ENCODE results near the gene ADTRP.
A peak's percentile ranks its signal among the peaks of the same experiment; 100 is the strongest.

Gene ADTRP

DNA sequence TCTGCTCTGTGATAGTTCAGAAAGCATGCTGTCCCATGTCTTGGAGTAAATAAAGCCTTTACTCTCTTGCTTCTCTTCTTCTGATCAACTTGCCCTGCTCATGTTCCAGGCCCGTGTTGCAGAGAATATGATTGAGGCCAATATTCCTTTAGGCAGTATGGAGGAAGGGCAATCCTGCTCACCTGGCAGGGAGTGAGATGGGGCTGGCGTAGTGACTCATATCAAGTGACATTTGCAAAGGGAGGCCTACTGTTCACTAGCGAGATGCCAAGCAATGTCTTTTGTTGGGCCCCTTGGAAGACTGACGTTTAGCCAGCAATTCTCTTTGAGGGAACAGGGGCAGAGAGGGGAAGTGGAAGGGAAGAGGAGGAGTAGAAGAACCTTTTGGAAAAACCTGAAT lies 19.7 kb downstream of the ADTRP start:
- no peak overlapping the region for H3K4ac ChIP-seq (ENCODE audit: low read depth, low read length)
- H3K23ac ChIP-seq (ENCODE audit: low read length) = no peak overlapping the region
- H2BK120ac ChIP-seq (ENCODE audit: low read depth, low read length) = no peak overlapping the region
- peaks cover 21% of the 10 kb centered on the region for H3K4me1 ChIP-seq (ENCODE audit: control insufficient read depth, low read depth, low read length)
- H3K18ac ChIP-seq (ENCODE audit: low read length) = no peak overlapping the region
- peak overlapping the region; percentile 29 for H2BK5ac ChIP-seq (ENCODE audit: low read length)
- no peak overlapping the region for H3K56ac ChIP-seq (ENCODE audit: low read length)
- H2BK15ac ChIP-seq (replicated peaks; ENCODE audit: low read depth) = no peak overlapping the region
- no peaks in the 10 kb centered on the region for H3K27me3 ChIP-seq (ENCODE audit: insufficient read depth, low read length, poor library complexity)
- no peak overlapping the region for H4K8ac ChIP-seq (ENCODE audit: low read depth, low read length)
- DNase-seq = no peak
- H2AK5ac ChIP-seq (ENCODE audit: low read length) = peak overlapping the region; percentile 15
- H3K79me1 ChIP-seq (ENCODE audit: low read length) = no peaks in the 10 kb centered on the region
- H4K5ac ChIP-seq (ENCODE audit: low read length) = no peak overlapping the region
- no peaks in the 10 kb centered on the region for H3K79me2 ChIP-seq (ENCODE audit: control insufficient read depth, insufficient read depth, low read length)
- WGBS (ENCODE audit: extremely low coverage, insufficient coverage, low lambda C conversion rate) = no CpG with 5 or more reads among the region's 4 CpGs
- no peak overlapping the region for H3K27ac ChIP-seq (ENCODE audit: low read depth, low read length)
- no peak overlapping the region for H3K4me3 ChIP-seq (ENCODE audit: low read length)
- H3K36me3 ChIP-seq (ENCODE audit: control insufficient read depth, insufficient read depth, low read length) = no peaks in the 10 kb centered on the region
- H3K4me2 ChIP-seq (ENCODE audit: low read length) = no peak overlapping the region
- no peak overlapping the region for H3K9ac ChIP-seq (ENCODE audit: low read length)

DNA sequence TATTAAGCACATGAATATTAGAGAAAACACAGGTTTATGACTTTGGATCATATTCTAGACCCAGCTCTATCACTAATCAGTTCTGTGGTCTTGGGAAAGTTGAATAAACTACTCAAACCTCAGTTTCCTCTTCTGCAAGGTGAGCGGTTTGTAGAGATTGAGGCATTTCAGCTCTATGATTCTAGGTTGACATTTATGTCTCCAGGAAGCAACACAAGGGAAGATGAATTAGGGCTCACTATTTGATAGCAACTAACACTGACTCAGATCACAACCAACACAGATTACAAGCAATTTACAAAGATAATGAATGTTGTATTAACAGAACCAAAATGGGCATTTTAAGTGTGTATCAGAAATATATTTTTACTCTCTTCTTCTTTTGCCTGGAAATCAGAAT lies 21.9 kb downstream of the ADTRP start:
- H4K5ac ChIP-seq (ENCODE audit: low read length) = no peak overlapping the region
- H2BK5ac ChIP-seq (ENCODE audit: low read length) = no peak overlapping the region
- peaks cover 13% of the 10 kb centered on the region for H3K4me1 ChIP-seq (ENCODE audit: control insufficient read depth, low read depth, low read length)
- H3K79me2 ChIP-seq (ENCODE audit: control insufficient read depth, insufficient read depth, low read length) = no peaks in the 10 kb centered on the region
- H3K79me1 ChIP-seq (ENCODE audit: low read length) = no peaks in the 10 kb centered on the region
- H2BK15ac ChIP-seq (replicated peaks; ENCODE audit: low read depth) = no peak overlapping the region
- H3K4ac ChIP-seq (ENCODE audit: low read depth, low read length) = no peak overlapping the region
- H3K27ac ChIP-seq (ENCODE audit: low read depth, low read length) = no peak overlapping the region
- no peaks in the 10 kb centered on the region for H3K36me3 ChIP-seq (ENCODE audit: control insufficient read depth, insufficient read depth, low read length)
- no peak overlapping the region for H2AK5ac ChIP-seq (ENCODE audit: low read length)
- H3K4me2 ChIP-seq (ENCODE audit: low read length) = no peak overlapping the region
- H3K23ac ChIP-seq (ENCODE audit: low read length) = no peak overlapping the region
- no peaks in the 10 kb centered on the region for H3K27me3 ChIP-seq (ENCODE audit: insufficient read depth, low read length, poor library complexity)
- H3K18ac ChIP-seq (ENCODE audit: low read length) = no peak overlapping the region
- no peak overlapping the region for H4K8ac ChIP-seq (ENCODE audit: low read depth, low read length)
- no peak overlapping the region for H3K9ac ChIP-seq (ENCODE audit: low read length)
- DNase-seq = no peak
- no peak overlapping the region for H3K4me3 ChIP-seq (ENCODE audit: low read length)
- no peak overlapping the region for H2BK120ac ChIP-seq (ENCODE audit: low read depth, low read length)
- WGBS (ENCODE audit: extremely low coverage, insufficient coverage, low lambda C conversion rate) = no CpG with 5 or more reads among the region's 1 CpG
- no peak overlapping the region for H3K56ac ChIP-seq (ENCODE audit: low read length)

DNA sequence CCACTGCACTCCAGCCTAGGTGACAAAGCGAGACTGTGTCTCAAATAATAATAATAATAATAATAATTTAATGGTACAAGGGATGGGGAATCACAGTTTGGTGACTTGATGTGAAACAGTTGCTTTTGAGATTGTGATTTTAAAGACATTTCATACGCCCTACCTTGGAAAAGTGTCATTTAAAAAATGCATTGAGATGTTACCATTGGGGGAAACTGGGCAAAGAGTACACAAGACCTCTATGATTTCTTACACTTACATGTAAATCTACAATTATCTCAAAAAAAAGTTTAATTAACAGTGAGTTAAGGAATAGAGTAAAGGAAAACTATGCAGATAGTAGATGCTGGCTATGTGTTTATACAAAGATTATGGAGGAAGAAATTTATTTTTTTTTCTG lies 22.3 kb downstream of the ADTRP start:
- WGBS (ENCODE audit: extremely low coverage, insufficient coverage, low lambda C conversion rate) = no CpG with 5 or more reads among the region's 2 CpGs
- H3K4me2 ChIP-seq (ENCODE audit: low read length) = no peak overlapping the region
- no peak overlapping the region for H2BK15ac ChIP-seq (replicated peaks; ENCODE audit: low read depth)

DNA sequence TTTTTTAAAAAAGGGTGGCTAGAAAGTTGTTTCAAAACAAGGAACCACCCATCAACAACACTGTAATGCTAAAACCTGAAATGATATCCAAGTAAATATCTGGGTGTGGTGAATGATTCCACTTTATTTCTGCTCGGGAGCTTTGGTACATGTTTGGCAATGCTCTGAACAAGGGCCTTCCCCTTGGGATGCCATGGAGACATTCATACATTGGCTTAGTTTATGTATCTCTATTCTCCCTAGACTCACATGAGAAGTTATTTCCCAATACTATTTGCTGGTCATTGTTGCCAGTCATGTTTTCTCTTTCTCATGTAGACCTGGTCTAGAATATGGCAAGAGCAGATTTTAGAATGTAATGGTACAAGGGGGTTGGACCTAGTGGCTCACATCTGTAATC lies 22.9 kb downstream of the ADTRP start:
- Histone ChIP-seq H2BK15ac (replicated peaks; ENCODE audit: low read depth) (no peak overlapping the region), H3K4me2 (ENCODE audit: low read length) (no peak overlapping the region), H3K4me1 (ENCODE audit: control insufficient read depth, low read depth, low read length) (peaks cover 13% of the 10 kb centered on the region), H3K23ac (ENCODE audit: low read length) (no peak overlapping the region), H4K5ac (ENCODE audit: low read length) (no peak overlapping the region), H2BK120ac (ENCODE audit: low read depth, low read length) (no peak overlapping the region), H3K56ac (ENCODE audit: low read length) (no peak overlapping the region), H2BK5ac (ENCODE audit: low read length) (no peak overlapping the region), H3K4me3 (ENCODE audit: low read length) (no peak overlapping the region), H3K79me1 (ENCODE audit: low read length) (no peaks in the 10 kb centered on the region), H4K8ac (ENCODE audit: low read depth, low read length) (no peak overlapping the region), H3K27me3 (ENCODE audit: insufficient read depth, low read length, poor library complexity) (no peaks in the 10 kb centered on the region), H2AK5ac (ENCODE audit: low read length) (no peak overlapping the region), H3K4ac (ENCODE audit: low read depth, low read length) (no peak overlapping the region), H3K36me3 (ENCODE audit: control insufficient read depth, insufficient read depth, low read length) (no peaks in the 10 kb centered on the region), H3K18ac (ENCODE audit: low read length) (no peak overlapping the region), H3K9ac (ENCODE audit: low read length) (no peak overlapping the region), H3K27ac (ENCODE audit: low read depth, low read length) (no peak overlapping the region), H3K79me2 (ENCODE audit: control insufficient read depth, insufficient read depth, low read length) (no peaks in the 10 kb centered on the region)
- DNase-seq = no peak
- no CpG with 5 or more reads among the region's 1 CpG for WGBS (ENCODE audit: extremely low coverage, insufficient coverage, low lambda C conversion rate)

More for the DNA sequence above, 22.3 kb downstream of the ADTRP start:
- Histone ChIP-seq H3K27ac (ENCODE audit: low read depth, low read length) (no peak overlapping the region), H3K9ac (ENCODE audit: low read length) (no peak overlapping the region), H3K4me3 (ENCODE audit: low read length) (no peak overlapping the region), H4K5ac (ENCODE audit: low read length) (no peak overlapping the region), H3K23ac (ENCODE audit: low read length) (no peak overlapping the region), H3K56ac (ENCODE audit: low read length) (no peak overlapping the region), H3K79me2 (ENCODE audit: control insufficient read depth, insufficient read depth, low read length) (no peaks in the 10 kb centered on the region), H2BK5ac (ENCODE audit: low read length) (no peak overlapping the region), H3K36me3 (ENCODE audit: control insufficient read depth, insufficient read depth, low read length) (no peaks in the 10 kb centered on the region), H3K4ac (ENCODE audit: low read depth, low read length) (no peak overlapping the region), H3K79me1 (ENCODE audit: low read length) (no peaks in the 10 kb centered on the region), H2AK5ac (ENCODE audit: low read length) (no peak overlapping the region), H3K18ac (ENCODE audit: low read length) (no peak overlapping the region), H2BK120ac (ENCODE audit: low read depth, low read length) (no peak overlapping the region), H4K8ac (ENCODE audit: low read depth, low read length) (no peak overlapping the region), H3K4me1 (ENCODE audit: control insufficient read depth, low read depth, low read length) (peaks cover 13% of the 10 kb centered on the region), H3K27me3 (ENCODE audit: insufficient read depth, low read length, poor library complexity) (no peaks in the 10 kb centered on the region)
- no peak for DNase-seq

- H3K18ac ChIP-seq (ENCODE audit: low read length) = no peak overlapping the region
- no peak overlapping the region for H2BK120ac ChIP-seq (ENCODE audit: low read depth, low read length)
- peaks cover 8% of the 10 kb centered on the region for H3K4me1 ChIP-seq (ENCODE audit: control insufficient read depth, low read depth, low read length)
- DNase-seq = no peak
- no peak overlapping the region for H3K56ac ChIP-seq (ENCODE audit: low read length)
- no peak overlapping the region for H3K4me2 ChIP-seq (ENCODE audit: low read length)
- no peak overlapping the region for H2AK5ac ChIP-seq (ENCODE audit: low read length)
- no peaks in the 10 kb centered on the region for H3K27me3 ChIP-seq (ENCODE audit: insufficient read depth, low read length, poor library complexity)
- H3K27ac ChIP-seq (ENCODE audit: low read depth, low read length) = no peak overlapping the region
- H3K79me2 ChIP-seq (ENCODE audit: control insufficient read depth, insufficient read depth, low read length) = no peaks in the 10 kb centered on the region
- no peak overlapping the region for H2BK15ac ChIP-seq (replicated peaks; ENCODE audit: low read depth)
- H3K36me3 ChIP-seq (ENCODE audit: control insufficient read depth, insufficient read depth, low read length) = no peaks in the 10 kb centered on the region
- H4K5ac ChIP-seq (ENCODE audit: low read length) = no peak overlapping the region
- H3K4ac ChIP-seq (ENCODE audit: low read depth, low read length) = no peak overlapping the region
- H2BK5ac ChIP-seq (ENCODE audit: low read length) = no peak overlapping the region
- H3K9ac ChIP-seq (ENCODE audit: low read length) = no peak overlapping the region
- WGBS (ENCODE audit: extremely low coverage, insufficient coverage, low lambda C conversion rate) = no CpG with 5 or more reads among the region's 7 CpGs
- H4K8ac ChIP-seq (ENCODE audit: low read depth, low read length) = no peak overlapping the region
- no peaks in the 10 kb centered on the region for H3K79me1 ChIP-seq (ENCODE audit: low read length)
- H3K23ac ChIP-seq (ENCODE audit: low read length) = no peak overlapping the region
- no peak overlapping the region for H3K4me3 ChIP-seq (ENCODE audit: low read length)
Observed at GRCh38 chr6:11754625-11755271, 23.9 kb downstream of the ADTRP start.

DNA sequence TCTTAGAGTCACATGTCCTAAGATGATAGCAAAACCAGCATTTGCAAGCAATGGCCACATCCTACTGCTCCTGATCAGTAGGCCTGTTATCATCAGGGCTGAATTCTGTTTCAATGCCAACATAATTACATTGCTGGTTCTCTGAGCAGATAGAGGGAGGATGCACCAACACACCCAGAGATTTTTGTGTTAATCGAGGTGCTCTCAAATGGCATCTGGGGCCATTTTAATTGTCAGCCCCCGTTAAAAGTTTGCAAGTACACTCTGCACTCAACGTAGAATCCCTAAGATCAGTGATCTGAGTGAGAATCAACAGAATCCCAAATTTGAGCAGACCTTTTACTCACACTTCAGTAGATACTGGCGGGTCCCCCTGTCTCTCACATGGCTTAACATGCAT lies 24.8 kb downstream of the ADTRP start:
- H4K8ac ChIP-seq (ENCODE audit: low read depth, low read length) = no peak overlapping the region
- H3K4me2 ChIP-seq (ENCODE audit: low read length) = no peak overlapping the region
- no peak for DNase-seq
- H3K79me2 ChIP-seq (ENCODE audit: control insufficient read depth, insufficient read depth, low read length) = no peaks in the 10 kb centered on the region
- H3K56ac ChIP-seq (ENCODE audit: low read length) = no peak overlapping the region
- no peak overlapping the region for H4K5ac ChIP-seq (ENCODE audit: low read length)
- no peak overlapping the region for H3K4me3 ChIP-seq (ENCODE audit: low read length)
- H2AK5ac ChIP-seq (ENCODE audit: low read length) = no peak overlapping the region
- no peak overlapping the region for H3K9ac ChIP-seq (ENCODE audit: low read length)
- H3K18ac ChIP-seq (ENCODE audit: low read length) = no peak overlapping the region
- peaks cover 2% of the 10 kb centered on the region for H3K4me1 ChIP-seq (ENCODE audit: control insufficient read depth, low read depth, low read length)
- H3K27ac ChIP-seq (ENCODE audit: low read depth, low read length) = no peak overlapping the region
- no peaks in the 10 kb centered on the region for H3K36me3 ChIP-seq (ENCODE audit: control insufficient read depth, insufficient read depth, low read length)
- no peaks in the 10 kb centered on the region for H3K79me1 ChIP-seq (ENCODE audit: low read length)
- H3K4ac ChIP-seq (ENCODE audit: low read depth, low read length) = no peak overlapping the region
- H2BK15ac ChIP-seq (replicated peaks; ENCODE audit: low read depth) = no peak overlapping the region
- H3K23ac ChIP-seq (ENCODE audit: low read length) = no peak overlapping the region
- no peak overlapping the region for H2BK5ac ChIP-seq (ENCODE audit: low read length)
- WGBS (ENCODE audit: extremely low coverage, insufficient coverage, low lambda C conversion rate) = no CpG with 5 or more reads among the region's 4 CpGs
- no peak overlapping the region for H2BK120ac ChIP-seq (ENCODE audit: low read depth, low read length)
- no peaks in the 10 kb centered on the region for H3K27me3 ChIP-seq (ENCODE audit: insufficient read depth, low read length, poor library complexity)

Data from mesendoderm (in vitro differentiated cells).